Measurements from ENCODE around the gene FGR.

FGR gene

DNA sequence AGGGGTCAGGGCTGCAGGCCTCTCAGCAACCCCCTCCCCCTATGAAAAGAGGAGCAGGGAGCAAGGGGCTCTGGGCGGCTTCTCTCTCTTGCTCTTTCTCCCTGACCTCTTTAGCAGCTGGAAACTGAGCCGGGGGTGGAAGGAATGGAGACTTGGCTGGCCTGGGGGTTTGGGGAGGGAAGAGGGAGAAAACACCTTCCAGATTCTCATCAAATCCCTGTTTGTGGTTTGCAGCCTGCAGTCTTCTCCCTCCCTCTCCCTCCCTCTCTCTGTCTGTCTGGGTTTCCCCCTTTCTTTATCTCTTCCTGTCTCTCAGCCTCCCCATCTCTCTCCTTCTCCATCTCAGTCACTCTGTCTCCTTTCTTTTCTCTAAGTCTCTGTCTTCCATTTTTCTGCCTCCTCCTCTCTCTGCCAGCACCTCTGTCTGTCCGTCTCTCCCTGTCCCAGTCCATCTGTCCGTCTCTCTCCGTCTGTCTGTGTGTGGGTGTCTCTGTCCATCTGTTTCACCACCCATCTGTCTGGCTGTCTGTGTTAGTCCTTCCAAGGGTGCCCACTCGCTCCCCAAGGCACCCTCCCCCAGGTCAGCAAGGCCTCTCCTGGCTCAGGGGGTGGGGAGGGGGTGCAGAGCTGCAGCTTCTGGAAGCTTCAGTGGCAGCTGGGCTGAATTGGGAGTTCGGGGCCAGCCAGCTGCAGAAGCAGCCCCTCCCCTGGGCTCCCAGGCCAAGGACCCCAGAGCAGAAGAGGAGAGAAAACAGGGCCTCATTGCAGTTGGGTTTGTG is 37.3 kb downstream of the FGR start:
- Histone ChIP-seq H3K9me3 (ENCODE audit: control insufficient read depth, insufficient read depth, low read length) (no peaks in the 10 kb centered on the region), H3K9me2 (replicated peaks; ENCODE audit: control insufficient read depth, low read length) (no peaks in the 10 kb centered on the region), H3K4me2 (ENCODE audit: low read length) (peak overlapping the region; percentile 79), H3K4me1 (ENCODE audit: control insufficient read depth, low read length) (peaks cover 62% of the 10 kb centered on the region), H3K36me3 (ENCODE audit: control insufficient read depth, low read length) (no peaks in the 10 kb centered on the region), H3F3A (ENCODE audit: control insufficient read depth, insufficient read depth) (peaks cover 13% of the 10 kb centered on the region), H3K79me2 (ENCODE audit: control insufficient read depth, low read length) (peaks cover 25% of the 10 kb centered on the region), H3K4me3 (ENCODE audit: low read length) (no peak overlapping the region), H4K20me1 (ENCODE audit: control insufficient read depth, insufficient read depth, low read depth, low read length) (peaks cover 5% of the 10 kb centered on the region), H3K27ac (ENCODE audit: low read depth, low read length) (no peak overlapping the region), H3K27me3 (ENCODE audit: control insufficient read depth, low read length) (no peaks in the 10 kb centered on the region)
- TF ChIP-seq EZH2phosphoT487 (IDR thresholded peaks at IDR 0.05; ENCODE audit: borderline replicate concordance, low read length), result no peak

GRCh38 chr1:27596986-27597385 is 38.0 kb downstream of the FGR start:
- H3F3A ChIP-seq (ENCODE audit: control insufficient read depth, insufficient read depth), result peaks cover 13% of the 10 kb centered on the region
- H3K4me2 ChIP-seq (ENCODE audit: low read length), result peak overlapping the region; percentile 79; the same call in 1 of the 2 replicates
- no peak overlapping the region for H3K4me3 ChIP-seq (ENCODE audit: low read length)
- TF ChIP-seq, protein P1, sequence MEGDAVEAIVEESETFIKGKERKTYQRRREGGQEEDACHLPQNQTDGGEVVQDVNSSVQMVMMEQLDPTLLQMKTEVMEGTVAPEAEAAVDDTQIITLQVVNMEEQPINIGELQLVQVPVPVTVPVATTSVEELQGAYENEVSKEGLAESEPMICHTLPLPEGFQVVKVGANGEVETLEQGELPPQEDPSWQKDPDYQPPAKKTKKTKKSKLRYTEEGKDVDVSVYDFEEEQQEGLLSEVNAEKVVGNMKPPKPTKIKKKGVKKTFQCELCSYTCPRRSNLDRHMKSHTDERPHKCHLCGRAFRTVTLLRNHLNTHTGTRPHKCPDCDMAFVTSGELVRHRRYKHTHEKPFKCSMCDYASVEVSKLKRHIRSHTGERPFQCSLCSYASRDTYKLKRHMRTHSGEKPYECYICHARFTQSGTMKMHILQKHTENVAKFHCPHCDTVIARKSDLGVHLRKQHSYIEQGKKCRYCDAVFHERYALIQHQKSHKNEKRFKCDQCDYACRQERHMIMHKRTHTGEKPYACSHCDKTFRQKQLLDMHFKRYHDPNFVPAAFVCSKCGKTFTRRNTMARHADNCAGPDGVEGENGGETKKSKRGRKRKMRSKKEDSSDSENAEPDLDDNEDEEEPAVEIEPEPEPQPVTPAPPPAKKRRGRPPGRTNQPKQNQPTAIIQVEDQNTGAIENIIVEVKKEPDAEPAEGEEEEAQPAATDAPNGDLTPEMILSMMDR (IDR thresholded peaks at IDR 0.05; ENCODE audit: low read depth, low read length, poor library complexity, severe bottlenecking), result no peak
- TF ChIP-seq EZH2phosphoT487 (IDR thresholded peaks at IDR 0.05; ENCODE audit: borderline replicate concordance, low read length), result no peak
- H4K20me1 ChIP-seq (ENCODE audit: control insufficient read depth, insufficient read depth, low read depth, low read length), result peaks cover 5% of the 10 kb centered on the region
- H3K27ac ChIP-seq (ENCODE audit: low read depth, low read length), result no peak overlapping the region
- H3K79me2 ChIP-seq (ENCODE audit: control insufficient read depth, low read length), result peaks cover 20% of the 10 kb centered on the region
- H3K27me3 ChIP-seq (ENCODE audit: control insufficient read depth, low read length), result no peaks in the 10 kb centered on the region
- H3K9me3 ChIP-seq (ENCODE audit: control insufficient read depth, insufficient read depth, low read length), result no peaks in the 10 kb centered on the region
- no peaks in the 10 kb centered on the region for H3K36me3 ChIP-seq (ENCODE audit: control insufficient read depth, low read length)
- H3K9me2 ChIP-seq (replicated peaks; ENCODE audit: control insufficient read depth, low read length), result no peaks in the 10 kb centered on the region
- peaks cover 55% of the 10 kb centered on the region for H3K4me1 ChIP-seq (ENCODE audit: control insufficient read depth, low read length)

- Histone ChIP-seq H3K4me3 (ENCODE audit: low read length) (no peak overlapping the region), H3K4me2 (ENCODE audit: low read length) (no peak overlapping the region), H3K27me3 (ENCODE audit: control insufficient read depth, low read length) (no peaks in the 10 kb centered on the region), H3K79me2 (ENCODE audit: control insufficient read depth, low read length) (peaks cover 20% of the 10 kb centered on the region), H3K27ac (ENCODE audit: low read depth, low read length) (no peak overlapping the region), H3K36me3 (ENCODE audit: control insufficient read depth, low read length) (no peaks in the 10 kb centered on the region), H3K9me2 (replicated peaks; ENCODE audit: control insufficient read depth, low read length) (no peaks in the 10 kb centered on the region), H3K9me3 (ENCODE audit: control insufficient read depth, insufficient read depth, low read length) (no peaks in the 10 kb centered on the region), H3F3A (ENCODE audit: control insufficient read depth, insufficient read depth) (peaks cover 7% of the 10 kb centered on the region), H4K20me1 (ENCODE audit: control insufficient read depth, insufficient read depth, low read depth, low read length) (peaks cover 5% of the 10 kb centered on the region), H3K4me1 (ENCODE audit: control insufficient read depth, low read length) (peaks cover 47% of the 10 kb centered on the region)
- TF ChIP-seq EZH2phosphoT487 (IDR thresholded peaks at IDR 0.05; ENCODE audit: borderline replicate concordance, low read length), result no peak
- TF ChIP-seq, protein P1 (IDR thresholded peaks at IDR 0.05; ENCODE audit: low read depth, low read length, poor library complexity, severe bottlenecking), result no peak
These were observed 38.7 kb downstream of the FGR start for GRCh38 chr1:27596261-27596660.

GRCh38 chr1:27595597-27595996 is 39.4 kb downstream of the FGR start:
- no peaks in the 10 kb centered on the region for H3K27me3 ChIP-seq (ENCODE audit: control insufficient read depth, low read length)
- H3F3A ChIP-seq (ENCODE audit: control insufficient read depth, insufficient read depth), result no peaks in the 10 kb centered on the region
- no peaks in the 10 kb centered on the region for H3K36me3 ChIP-seq (ENCODE audit: control insufficient read depth, low read length)
- H3K4me2 ChIP-seq (ENCODE audit: low read length), result no peak overlapping the region
- H3K79me2 ChIP-seq (ENCODE audit: control insufficient read depth, low read length), result peaks cover 20% of the 10 kb centered on the region
- H3K4me1 ChIP-seq (ENCODE audit: control insufficient read depth, low read length), result peaks cover 41% of the 10 kb centered on the region
- H3K9me3 ChIP-seq (ENCODE audit: control insufficient read depth, insufficient read depth, low read length), result no peaks in the 10 kb centered on the region
- peaks cover 5% of the 10 kb centered on the region; the same call in 1 of the 2 replicates for H4K20me1 ChIP-seq (ENCODE audit: control insufficient read depth, insufficient read depth, low read depth, low read length)
- no peaks in the 10 kb centered on the region for H3K9me2 ChIP-seq (replicated peaks; ENCODE audit: control insufficient read depth, low read length)
- TF ChIP-seq EZH2phosphoT487 (IDR thresholded peaks at IDR 0.05; ENCODE audit: borderline replicate concordance, low read length), result no peak
- TF ChIP-seq, protein P1 (IDR thresholded peaks at IDR 0.05; ENCODE audit: low read depth, low read length, poor library complexity, severe bottlenecking), result no peak
- H3K4me3 ChIP-seq (ENCODE audit: low read length), result no peak overlapping the region
- H3K27ac ChIP-seq (ENCODE audit: low read depth, low read length), result no peak overlapping the region

Data from DOHH2 (cell line).